KG1 (cell line): Measurements from ENCODE around the gene OR2T5.
"Not testable (repeated sequence)": the region's sequence is repeated elsewhere in the genome, so short reads cannot be mapped to it uniquely, and the experiment has no call there.

Experiments used
- DNase-seq: peaks from one replicate; lab custom pipeline; 2025; lab: John Stamatoyannopoulos, UW

Gene OR2T5

DNA sequence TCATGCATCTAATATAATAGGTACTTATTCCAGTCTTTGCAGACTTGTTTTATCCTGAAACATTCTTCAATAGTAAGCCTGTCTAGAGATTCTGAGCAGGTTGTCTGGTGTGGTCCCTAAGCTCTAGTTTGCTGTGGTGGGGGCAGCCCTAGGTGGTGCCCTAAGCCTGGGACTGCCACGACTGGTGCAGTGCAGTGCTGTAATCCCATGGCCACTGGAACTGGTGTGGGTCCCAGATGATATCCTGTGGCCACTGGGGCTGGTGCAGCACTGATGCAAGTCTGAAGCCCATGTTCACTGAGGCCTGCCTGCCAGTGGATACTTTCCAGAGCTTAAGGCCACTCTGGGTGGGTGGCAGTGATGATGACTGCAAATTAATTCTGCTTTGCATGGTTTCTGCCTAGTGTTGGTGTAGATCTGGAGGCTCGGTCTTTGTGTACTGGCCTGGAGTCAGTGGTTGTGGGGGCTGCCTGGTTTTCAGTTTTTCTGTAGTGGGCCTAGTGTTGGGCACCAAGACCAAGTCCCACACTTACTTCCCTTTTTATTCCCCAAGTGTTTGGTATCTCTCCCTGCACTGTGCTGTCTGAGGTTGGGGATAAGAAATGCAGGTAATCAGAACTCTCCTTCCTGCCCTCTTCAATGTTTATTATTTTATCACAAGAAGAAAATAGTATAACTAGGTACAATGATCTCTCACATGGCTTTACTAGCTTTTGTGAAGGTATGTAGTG lies 12.1 kb downstream of the OR2T5 start:
- not testable (repeated sequence) for DNase-seq

DNA sequence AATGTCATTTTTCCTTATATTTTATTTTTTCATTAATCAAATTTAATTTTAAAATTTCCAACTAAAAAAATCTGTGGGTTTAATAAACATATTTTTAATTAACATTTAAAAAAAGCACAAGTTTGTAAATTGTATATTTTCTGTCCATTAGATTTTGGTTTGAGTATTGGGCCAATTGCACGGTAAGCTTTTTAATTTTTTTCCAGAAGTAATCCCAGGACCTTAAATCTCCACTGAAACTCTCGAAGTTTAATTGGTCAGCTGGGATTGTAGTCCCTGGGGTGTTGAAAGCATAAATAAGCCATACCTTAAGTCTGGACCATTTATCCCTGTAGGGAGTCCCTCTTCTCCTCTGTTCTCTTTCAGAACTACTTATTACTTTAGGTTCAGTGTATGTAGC lies 19.4 kb downstream of the OR2T5 start, which contains the start of gene OR2G6:
OR2G6 (plus strand) TSS at position 301 of the 400 bp plus-strand sequence. CDS start 13,574 bp downstream, outside the sequence.
- DNase-seq: not testable (repeated sequence)

DNA sequence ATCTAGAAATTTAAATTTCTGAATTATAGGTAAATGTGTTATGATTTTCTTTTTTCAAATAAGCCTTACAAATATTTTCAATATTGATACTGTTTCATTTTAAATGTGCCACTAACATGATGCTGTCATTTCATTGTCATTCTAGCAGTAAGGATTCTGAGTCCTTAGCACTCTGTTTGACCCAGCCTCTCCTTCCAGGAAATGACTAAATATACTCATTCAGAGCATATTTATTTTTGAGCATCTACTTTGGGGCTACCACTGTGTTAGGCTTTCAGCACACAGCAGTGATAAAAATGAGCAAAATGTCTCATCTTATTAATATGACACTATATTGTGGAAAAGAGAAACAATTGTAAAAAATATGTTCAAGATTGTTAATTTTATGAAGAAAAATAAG lies 21.8 kb downstream of the OR2T5 start:
- DNase-seq: not testable (repeated sequence)

DNA sequence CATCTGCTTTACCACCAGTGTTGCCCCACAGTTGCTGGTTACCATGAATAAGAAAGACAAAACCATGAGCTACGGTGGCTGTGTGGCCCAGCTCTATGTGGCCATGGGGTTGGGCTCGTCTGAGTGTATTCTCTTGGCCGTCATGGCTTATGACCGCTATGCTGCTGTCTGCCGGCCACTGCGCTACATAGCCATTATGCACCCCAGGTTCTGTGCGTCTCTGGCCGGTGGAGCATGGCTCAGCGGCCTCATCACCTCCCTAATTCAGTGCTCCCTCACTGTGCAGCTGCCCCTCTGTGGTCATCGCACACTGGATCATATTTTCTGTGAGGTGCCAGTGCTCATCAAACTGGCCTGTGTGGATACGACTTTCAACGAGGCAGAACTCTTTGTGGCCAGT lies 33.5 kb downstream of the OR2T5 start:
- no peak for DNase-seq

DNA sequence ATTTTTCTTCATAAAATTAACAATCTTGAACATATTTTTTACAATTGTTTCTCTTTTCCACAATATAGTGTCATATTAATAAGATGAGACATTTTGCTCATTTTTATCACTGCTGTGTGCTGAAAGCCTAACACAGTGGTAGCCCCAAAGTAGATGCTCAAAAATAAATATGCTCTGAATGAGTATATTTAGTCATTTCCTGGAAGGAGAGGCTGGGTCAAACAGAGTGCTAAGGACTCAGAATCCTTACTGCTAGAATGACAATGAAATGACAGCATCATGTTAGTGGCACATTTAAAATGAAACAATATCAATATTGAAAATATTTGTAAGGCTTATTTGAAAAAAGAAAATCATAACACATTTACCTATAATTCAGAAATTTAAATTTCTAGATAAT lies 49.1 kb downstream of the OR2T5 start:
- DNase-seq: not testable (repeated sequence)
